Fibroblast of pulmonary artery (primary cell): Measurements from ENCODE around the gene MS4A2.
"Not testable (repeated sequence)": the region's sequence is repeated elsewhere in the genome, so short reads cannot be mapped to it uniquely, and the experiment has no call there.

Experiments used
- DNase-seq: peaks from one replicate; pipeline ENCODE4 v3.0.0-alpha.2; 2010; ENCODE audit warnings: low read depth
- H3K4me3 ChIP-seq: replicated peaks from 2 replicates; pipeline ENCODE4 v1.5.1; 2011; ENCODE audit warnings: low read depth, mild to moderate bottlenecking, control low read depth, low read length, moderate library complexity
- TF ChIP-seq, protein P1 (sequence below): IDR thresholded peaks from 2 replicates; pipeline ENCODE4 v1.5.1; 2011; ENCODE audit warnings: mild to moderate bottlenecking, control low read depth, low read length, inconsistent platforms; ENCODE audit errors: missing control alignments

Gene MS4A2

GRCh38 chr11:60088364-60088763 lies at the start of gene MS4A2:
Gene MS4A2, plus strand, starts transcription at chr11:60088664. Its CDS starts 102 bp downstream, at chr11:60088766.
- DNase-seq, result no peak
- no peak within 1 kb of the TSS for H3K4me3 ChIP-seq
- TF ChIP-seq, protein P1, sequence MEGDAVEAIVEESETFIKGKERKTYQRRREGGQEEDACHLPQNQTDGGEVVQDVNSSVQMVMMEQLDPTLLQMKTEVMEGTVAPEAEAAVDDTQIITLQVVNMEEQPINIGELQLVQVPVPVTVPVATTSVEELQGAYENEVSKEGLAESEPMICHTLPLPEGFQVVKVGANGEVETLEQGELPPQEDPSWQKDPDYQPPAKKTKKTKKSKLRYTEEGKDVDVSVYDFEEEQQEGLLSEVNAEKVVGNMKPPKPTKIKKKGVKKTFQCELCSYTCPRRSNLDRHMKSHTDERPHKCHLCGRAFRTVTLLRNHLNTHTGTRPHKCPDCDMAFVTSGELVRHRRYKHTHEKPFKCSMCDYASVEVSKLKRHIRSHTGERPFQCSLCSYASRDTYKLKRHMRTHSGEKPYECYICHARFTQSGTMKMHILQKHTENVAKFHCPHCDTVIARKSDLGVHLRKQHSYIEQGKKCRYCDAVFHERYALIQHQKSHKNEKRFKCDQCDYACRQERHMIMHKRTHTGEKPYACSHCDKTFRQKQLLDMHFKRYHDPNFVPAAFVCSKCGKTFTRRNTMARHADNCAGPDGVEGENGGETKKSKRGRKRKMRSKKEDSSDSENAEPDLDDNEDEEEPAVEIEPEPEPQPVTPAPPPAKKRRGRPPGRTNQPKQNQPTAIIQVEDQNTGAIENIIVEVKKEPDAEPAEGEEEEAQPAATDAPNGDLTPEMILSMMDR, result no peak

- TF ChIP-seq, protein P1, result no peak
- no peak within 1 kb of the TSS for H3K4me3 ChIP-seq
- DNase-seq, result no peak
Measured at GRCh38 chr11:60040109-60040508, 48.4 kb upstream of the MS4A2 start, which contains the start of gene OOSP2. Gene OOSP2, plus strand, starts transcription at chr11:60040409. Its CDS starts 51 bp downstream, at chr11:60040460.

GRCh38 chr11:60050422-60050821 lies 38.0 kb upstream of the MS4A2 start:
- not testable (repeated sequence) for DNase-seq, H3K4me3 ChIP-seq

- not testable (repeated sequence) for DNase-seq, H3K4me3 ChIP-seq
Measured at GRCh38 chr11:60050839-60051238, 37.6 kb upstream of the MS4A2 start.

DNA sequence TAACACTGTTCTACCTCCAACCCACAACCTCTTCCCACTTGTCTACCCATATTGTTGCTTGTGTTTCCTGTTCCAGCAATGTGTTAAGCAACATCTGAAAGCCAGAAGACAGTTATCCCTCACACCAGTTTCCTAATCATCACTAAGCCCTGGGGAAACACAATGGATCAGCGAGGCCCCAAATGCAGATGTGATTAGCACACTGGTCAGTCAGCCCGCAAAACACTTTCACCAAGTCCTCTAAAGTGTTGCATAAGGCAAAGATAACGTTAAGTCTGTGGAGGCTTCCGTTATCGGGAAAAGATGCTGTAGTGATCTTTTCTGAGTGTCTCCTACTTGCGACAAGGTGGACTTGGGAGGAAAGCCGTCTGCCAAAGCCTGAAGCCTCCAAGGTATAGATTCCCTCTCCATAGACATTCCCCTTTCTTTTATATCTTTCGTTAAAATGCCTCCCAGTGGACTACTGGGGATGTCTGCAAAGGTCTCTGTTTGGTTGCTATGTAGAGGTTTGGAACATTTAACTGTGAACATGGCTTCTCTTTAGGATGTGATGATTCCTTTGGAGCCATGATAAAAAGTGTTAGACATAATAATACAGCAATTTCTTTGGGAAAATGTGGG lies 32.0 kb upstream of the MS4A2 start, which contains the start of gene MS4A3:
Gene MS4A3 (plus strand): TSS at position 317 of the 621 bp plus-strand sequence. CDS start 4,496 bp downstream, outside the sequence.
- no peak for DNase-seq
- no peak within 1 kb of the TSS for H3K4me3 ChIP-seq
- TF ChIP-seq, protein P1, result no peak

DNA sequence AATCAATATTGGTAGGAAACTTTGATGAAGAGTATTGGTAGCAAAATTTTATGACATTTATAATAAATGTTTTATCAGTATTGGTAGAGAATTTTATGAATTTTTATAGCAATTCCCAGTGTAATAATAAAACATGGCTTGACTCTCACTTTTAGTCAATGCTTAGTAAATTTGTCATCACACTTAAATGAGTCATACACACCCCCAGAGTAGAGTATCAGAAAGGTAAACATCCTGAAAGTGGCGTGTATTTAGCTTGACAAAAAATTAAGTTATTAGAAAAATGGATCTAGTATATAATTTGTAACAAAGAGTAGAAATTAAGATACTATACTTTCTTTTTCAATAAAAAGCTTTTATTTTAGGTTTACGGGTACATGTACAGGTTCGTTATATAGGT lies 29.4 kb upstream of the MS4A2 start:
- no peak for DNase-seq
- no peak overlapping the region for H3K4me3 ChIP-seq
- TF ChIP-seq, protein P1, result no peak

DNA sequence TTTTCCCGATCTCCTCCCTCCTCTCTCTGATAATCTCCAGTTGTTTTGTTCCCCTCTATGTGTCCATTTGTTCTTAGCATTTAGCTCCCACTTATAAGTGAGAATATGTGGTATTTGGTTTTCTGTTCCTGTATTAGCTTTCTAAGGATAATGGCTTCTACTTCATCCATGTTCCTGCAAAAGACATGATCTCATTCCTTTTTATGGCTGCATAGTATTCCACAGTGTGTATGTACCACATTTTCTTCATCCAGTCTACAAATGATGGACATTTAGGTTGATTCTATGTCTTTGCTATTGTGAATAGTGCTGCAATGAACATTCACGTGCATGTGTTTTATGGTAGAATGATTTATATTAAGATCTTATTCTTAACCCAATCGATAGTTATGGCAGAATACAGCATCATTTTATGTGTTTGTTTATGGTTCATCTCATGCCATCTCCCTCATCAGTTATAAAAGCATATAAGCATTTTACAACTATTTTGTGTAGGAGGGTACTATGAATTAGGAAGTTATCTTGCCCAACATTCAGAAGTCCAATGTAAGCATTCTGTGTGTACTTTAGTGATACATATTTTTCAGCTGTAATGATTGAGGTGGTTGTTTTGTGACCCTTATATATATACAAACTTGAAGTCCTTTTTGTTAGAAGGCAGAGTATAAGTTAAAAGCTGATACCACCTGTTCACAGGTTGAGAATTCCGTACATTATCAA lies 28.8 kb upstream of the MS4A2 start:
- TF ChIP-seq, protein P1, result no peak
- no peak overlapping the region for H3K4me3 ChIP-seq
- DNase-seq, result no peak

GRCh38 chr11:60064111-60064510 lies 24.4 kb upstream of the MS4A2 start:
- no peak overlapping the region for H3K4me3 ChIP-seq
- TF ChIP-seq, protein P1, result no peak
- no peak for DNase-seq
